GM12874 (cell line): ENCODE measurements around the gene TEAD2.

Source experiments
- TF ChIP-seq, protein P1 (sequence below): IDR thresholded peaks from 2 replicates; pipeline ENCODE4 v1.5.1; 2011; ENCODE audit warnings: low read depth, mild to moderate bottlenecking, control low read depth, low read length, moderate library complexity; ENCODE audit not compliant: insufficient read depth

TEAD2 gene

DNA sequence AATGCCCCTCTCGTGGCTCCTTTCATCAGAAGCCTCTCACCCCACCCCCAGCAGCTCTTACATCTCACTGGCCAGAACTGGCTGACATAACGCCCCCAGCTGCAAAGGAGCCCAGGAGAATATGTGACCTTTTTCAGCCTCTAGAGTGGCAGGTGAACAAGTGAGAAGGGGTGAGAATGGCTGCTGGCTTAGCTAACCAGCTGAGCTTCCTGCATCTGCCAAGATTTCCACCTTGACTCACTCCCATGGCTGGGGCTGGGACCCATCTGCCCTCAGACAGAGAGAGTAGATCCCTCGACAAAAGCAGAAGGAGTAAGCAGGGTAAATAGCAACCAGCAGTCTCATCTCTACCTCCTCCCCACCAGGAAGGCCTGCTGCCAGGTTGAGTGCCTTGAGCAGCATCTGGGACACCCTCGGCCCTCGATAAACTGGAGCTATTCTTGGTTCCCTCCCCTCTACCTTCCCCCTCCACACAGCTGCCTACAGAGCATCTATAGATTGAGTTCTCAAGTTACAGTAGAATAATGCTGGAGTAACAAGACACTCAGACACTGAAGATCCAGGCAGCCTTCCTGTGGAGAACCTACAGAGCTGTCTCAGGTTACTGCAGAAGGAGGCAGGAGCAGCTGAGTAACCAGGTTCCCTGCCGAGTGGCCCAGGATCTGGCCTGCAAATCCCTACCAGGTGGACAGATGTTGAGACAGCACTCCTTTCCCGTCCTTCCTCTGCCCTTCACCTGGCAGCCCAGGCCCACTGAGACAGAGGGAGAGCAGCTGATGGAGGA is 41.4 kb upstream of the TEAD2 start:
- TF ChIP-seq, protein P1, sequence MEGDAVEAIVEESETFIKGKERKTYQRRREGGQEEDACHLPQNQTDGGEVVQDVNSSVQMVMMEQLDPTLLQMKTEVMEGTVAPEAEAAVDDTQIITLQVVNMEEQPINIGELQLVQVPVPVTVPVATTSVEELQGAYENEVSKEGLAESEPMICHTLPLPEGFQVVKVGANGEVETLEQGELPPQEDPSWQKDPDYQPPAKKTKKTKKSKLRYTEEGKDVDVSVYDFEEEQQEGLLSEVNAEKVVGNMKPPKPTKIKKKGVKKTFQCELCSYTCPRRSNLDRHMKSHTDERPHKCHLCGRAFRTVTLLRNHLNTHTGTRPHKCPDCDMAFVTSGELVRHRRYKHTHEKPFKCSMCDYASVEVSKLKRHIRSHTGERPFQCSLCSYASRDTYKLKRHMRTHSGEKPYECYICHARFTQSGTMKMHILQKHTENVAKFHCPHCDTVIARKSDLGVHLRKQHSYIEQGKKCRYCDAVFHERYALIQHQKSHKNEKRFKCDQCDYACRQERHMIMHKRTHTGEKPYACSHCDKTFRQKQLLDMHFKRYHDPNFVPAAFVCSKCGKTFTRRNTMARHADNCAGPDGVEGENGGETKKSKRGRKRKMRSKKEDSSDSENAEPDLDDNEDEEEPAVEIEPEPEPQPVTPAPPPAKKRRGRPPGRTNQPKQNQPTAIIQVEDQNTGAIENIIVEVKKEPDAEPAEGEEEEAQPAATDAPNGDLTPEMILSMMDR, result no peak

DNA sequence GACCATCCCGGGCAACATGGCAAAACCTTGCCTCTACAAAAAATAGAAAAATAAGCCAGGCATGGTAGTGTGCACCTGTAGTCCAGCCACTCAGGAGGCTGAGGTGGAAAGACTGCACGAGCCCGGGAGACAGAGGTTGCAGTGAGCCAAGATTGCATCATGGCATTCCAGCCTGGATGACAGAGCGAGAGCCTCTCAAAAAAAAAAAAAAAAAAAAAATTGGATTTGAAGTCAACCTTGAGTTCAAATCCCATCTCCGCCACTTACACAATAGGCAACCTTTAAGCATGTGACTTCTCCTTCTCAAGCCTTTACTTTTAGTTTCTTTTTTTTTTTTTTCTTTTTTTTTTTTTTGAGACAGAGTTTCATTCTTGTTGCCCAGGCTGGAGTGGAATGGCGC is 37.8 kb upstream of the TEAD2 start:
- TF ChIP-seq, protein P1, result no peak

DNA sequence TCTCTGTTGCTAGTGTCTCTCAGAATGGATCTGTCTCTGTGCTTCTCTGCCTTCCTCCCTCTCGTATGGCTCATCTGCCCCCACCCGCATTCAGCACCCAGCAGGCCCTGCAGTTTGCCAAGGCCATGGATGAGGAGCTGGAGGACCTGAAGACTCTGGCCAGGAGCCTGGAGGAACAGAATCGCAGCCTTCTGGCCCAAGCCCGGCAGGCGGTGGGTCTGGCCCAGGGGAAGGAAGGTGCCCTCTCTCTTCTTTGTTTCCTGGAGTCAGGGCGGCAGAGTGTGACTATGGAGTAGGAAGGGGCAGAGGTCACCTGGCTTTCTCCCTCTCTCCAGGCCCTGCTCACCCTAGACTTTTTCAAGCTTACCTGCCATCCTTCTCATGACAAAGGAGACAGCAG is 36.7 kb upstream of the TEAD2 start:
- TF ChIP-seq, protein P1, result no peak

DNA sequence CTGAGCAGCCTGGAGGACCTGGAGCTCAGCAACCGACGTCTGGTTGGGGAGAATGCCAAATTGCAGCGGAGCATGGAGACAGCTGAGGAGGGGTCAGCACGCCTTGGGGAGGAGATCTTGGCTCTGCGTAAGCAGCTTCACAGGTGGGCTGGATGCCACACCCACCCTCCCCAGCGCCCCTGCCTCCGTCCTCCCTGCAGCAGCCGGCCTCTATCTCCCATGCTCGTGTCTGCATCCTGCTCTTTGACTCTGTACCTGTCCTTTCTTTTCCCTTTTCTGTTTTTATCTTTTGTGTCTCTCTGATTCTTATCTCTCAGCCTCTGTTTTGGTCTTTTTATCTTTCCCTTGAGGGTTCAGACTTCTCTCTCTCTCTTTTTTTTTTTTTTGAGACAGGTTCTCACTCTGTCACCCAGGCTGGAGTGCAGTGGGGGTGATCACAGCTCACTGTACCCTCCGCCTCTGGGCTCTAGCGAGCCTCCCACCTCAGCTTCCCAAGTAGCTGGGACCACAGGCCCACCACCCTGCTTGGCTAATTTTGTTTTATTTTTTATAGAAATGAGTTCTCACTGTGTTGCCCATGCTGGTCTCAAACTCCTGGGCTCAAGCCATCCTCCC is 35.9 kb upstream of the TEAD2 start:
- TF ChIP-seq, protein P1, result no peak

DNA sequence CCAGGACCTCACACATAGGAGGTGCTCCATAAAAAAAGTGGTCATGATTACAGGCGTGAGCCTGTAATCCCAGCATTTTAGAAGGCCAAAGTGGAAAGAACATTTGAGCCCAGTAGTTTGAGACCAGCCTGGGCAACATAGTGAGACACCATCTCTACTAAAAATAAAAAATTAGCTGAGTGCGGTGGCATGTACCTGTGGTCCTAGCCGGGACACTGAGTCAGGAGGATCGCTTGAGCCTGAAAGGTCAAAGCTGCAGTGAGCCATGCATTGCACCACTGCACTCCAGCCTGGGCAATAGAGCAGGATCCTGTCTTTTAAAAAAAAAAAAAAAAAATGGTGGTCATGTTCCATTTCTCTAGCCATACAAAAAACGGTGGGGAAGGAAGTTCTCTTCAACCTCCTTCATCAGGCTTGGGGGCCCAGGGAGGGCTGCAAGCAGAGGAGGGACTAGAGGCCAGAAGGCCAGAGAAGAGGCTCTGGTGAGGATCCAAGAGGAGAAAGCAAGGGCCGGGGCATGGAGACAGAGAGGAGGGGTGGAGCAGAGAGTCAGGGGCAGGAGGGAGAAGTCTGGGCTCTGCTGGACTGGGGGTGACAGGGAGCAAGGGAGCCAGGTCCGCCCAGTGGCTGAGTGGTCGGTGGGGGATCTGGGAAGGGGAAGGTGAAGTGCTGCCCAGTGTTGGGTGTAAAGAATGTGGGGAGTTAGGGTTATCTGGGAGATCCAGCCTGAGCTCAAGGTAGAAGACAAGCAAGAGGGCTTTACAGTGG is 34.7 kb upstream of the TEAD2 start:
- TF ChIP-seq, protein P1, result no peak

DNA sequence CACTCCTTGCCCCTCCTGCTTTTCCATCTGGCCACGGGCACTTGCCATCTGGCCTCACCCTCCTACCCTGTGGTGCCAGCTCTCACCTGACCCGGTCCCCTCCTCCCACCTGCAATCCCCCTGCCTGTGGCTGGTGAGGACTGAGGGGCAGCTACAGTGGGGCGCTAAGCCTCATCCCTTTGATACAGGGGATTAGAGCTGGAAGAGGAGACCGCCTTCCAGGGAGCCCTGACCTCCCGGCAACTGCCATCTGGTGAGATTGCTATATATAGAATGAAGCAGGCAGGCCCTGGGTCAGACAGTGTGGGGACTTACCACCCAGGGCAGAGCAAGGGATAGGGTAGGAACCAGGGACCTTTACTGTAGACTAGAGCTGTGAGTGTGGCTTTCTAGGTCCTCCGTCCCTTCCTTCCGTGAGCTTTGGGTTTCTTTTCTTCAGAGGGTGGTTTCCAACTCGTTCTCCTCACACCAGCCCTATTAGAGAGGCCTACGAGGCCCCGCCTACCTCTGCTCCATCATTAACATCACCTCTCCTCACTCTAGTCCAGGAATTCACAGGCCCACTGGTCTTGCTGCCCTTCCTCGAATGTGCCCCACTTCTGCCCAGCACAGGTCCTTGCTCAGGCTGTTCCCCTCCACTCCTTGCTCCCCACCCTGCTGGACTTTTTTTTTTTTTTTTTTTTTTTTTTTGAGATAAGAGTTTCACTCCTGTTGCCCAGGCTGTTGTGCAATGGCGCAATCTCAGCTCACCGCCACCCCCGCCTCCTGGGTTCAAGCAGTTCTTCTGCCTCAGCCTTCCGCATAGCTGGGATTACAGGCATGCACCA is 33.6 kb upstream of the TEAD2 start:
- TF ChIP-seq, protein P1, result no peak
